ENCODE data around the gene ZFYVE9.

The ZFYVE9 gene

GRCh38 chr1:52249831-52250230, 107.9 kb downstream of the ZFYVE9 start:
- no peak overlapping the region for H3K4me3 ChIP-seq (replicated peaks; ENCODE audit: low read depth, low read length)
- peak; percentile 2 for DNase-seq (ENCODE audit: extremely low read depth, low read depth)
- no peak for TF ChIP-seq CTCF (IDR thresholded peaks at IDR 0.05; ENCODE audit: low read depth, low read length, missing control alignments)

GRCh38 chr1:52253421-52253820, 111.5 kb downstream of the ZFYVE9 start:
- H3K4me3 ChIP-seq (replicated peaks; ENCODE audit: low read depth, low read length), result no peak overlapping the region
- TF ChIP-seq CTCF (IDR thresholded peaks at IDR 0.05; ENCODE audit: low read depth, low read length, missing control alignments), result no peak
- no peak for DNase-seq (ENCODE audit: extremely low read depth, low read depth)

- DNase-seq (ENCODE audit: extremely low read depth, low read depth), result no peak
- TF ChIP-seq CTCF (IDR thresholded peaks at IDR 0.05; ENCODE audit: low read depth, low read length, missing control alignments), result no peak
- no peak overlapping the region for H3K4me3 ChIP-seq (replicated peaks; ENCODE audit: low read depth, low read length)
Measured at GRCh38 chr1:52259886-52260285, 118.0 kb downstream of the ZFYVE9 start.

- no peak for TF ChIP-seq CTCF (IDR thresholded peaks at IDR 0.05; ENCODE audit: low read depth, low read length, missing control alignments)
- DNase-seq (ENCODE audit: extremely low read depth, low read depth), result no peak
- H3K4me3 ChIP-seq (replicated peaks; ENCODE audit: low read depth, low read length), result no peak overlapping the region
Measured at GRCh38 chr1:52263153-52263910, 121.4 kb downstream of the ZFYVE9 start.

GRCh38 chr1:52264530-52265115, 122.7 kb downstream of the ZFYVE9 start:
- TF ChIP-seq CTCF (IDR thresholded peaks at IDR 0.05; ENCODE audit: low read depth, low read length, missing control alignments), result no peak
- no peak overlapping the region for H3K4me3 ChIP-seq (replicated peaks; ENCODE audit: low read depth, low read length)
- no peak for DNase-seq (ENCODE audit: extremely low read depth, low read depth)

- H3K4me3 ChIP-seq (replicated peaks; ENCODE audit: low read depth, low read length), result no peak overlapping the region
- DNase-seq (ENCODE audit: extremely low read depth, low read depth), result no peak
- no peak for TF ChIP-seq CTCF (IDR thresholded peaks at IDR 0.05; ENCODE audit: low read depth, low read length, missing control alignments)
Measured at GRCh38 chr1:52266507-52266906, 124.6 kb downstream of the ZFYVE9 start.
